ENCODE data around the gene SACM1L.

Gene SACM1L

DNA sequence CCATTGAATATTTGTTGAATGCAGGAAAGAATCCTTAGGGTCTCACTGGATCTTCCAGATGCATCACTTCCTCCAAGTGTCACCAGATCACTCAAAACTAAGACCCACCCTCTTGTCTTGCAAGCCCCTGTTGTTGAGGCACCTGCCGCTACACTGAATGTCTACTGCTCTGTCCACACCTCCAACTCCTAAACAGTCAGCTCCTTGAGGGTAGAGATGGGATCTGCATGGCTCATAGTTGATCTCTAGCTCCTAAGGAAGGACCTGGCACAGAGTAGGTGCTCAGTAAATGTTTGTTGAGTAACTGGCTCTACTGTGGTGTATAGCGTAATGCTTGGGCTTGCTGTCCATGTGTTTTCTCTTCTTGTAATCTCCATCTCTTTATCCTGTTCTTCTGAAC, 98.4 kb downstream of the SACM1L start (continued):
- TF ChIP-seq, protein P1, sequence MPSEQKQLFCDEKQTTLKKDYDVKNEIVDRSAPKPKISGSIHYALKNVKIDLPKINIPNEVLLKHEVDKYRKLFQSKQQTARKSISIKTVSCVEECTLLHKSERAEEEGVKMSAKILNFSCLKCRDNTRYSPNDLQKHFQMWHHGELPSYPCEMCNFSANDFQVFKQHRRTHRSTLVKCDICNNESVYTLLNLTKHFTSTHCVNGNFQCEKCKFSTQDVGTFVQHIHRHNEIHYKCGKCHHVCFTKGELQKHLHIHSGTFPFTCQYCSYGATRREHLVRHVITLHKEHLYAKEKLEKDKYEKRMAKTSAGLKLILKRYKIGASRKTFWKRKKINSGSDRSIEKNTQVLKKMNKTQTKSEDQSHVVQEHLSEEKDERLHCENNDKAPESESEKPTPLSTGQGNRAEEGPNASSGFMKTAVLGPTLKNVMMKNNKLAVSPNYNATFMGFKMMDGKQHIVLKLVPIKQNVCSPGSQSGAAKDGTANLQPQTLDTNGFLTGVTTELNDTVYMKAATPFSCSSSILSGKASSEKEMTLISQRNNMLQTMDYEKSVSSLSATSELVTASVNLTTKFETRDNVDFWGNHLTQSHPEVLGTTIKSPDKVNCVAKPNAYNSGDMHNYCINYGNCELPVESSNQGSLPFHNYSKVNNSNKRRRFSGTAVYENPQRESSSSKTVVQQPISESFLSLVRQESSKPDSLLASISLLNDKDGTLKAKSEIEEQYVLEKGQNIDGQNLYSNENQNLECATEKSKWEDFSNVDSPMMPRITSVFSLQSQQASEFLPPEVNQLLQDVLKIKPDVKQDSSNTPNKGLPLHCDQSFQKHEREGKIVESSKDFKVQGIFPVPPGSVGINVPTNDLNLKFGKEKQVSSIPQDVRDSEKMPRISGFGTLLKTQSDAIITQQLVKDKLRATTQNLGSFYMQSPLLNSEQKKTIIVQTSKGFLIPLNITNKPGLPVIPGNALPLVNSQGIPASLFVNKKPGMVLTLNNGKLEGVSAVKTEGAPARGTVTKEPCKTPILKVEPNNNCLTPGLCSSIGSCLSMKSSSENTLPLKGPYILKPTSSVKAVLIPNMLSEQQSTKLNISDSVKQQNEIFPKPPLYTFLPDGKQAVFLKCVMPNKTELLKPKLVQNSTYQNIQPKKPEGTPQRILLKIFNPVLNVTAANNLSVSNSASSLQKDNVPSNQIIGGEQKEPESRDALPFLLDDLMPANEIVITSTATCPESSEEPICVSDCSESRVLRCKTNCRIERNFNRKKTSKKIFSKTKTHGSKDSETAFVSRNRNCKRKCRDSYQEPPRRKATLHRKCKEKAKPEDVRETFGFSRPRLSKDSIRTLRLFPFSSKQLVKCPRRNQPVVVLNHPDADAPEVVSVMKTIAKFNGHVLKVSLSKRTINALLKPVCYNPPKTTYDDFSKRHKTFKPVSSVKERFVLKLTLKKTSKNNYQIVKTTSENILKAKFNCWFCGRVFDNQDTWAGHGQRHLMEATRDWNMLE (tag by site-specific recombination; conservative IDR thresholded peaks at IDR 0.05; ENCODE audit: low read depth), result no peak

DNA sequence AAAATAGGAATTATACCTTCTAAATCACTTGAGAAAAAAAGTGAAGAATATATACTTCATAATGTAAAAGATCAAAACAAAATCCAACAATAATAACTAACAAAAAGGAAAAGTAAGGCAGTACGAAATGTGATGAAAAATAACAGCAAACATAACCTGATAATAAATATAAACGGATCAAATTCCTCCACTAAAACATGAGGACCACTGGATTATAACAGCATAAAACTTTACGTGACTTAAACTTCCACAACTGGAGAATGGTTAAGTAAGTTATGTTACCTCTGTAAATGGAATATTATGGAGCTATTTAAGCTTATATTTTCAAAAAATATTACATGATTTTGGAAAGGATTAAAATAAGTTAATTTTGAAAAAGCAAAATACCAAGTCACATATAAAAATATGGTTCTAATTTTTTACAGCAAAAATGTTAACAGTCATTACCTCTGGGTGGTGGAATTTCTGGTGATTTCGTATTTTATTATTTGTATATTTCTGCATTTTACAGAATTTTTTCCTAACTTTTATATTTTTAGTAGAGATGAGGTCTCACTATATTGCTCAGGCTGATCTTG, 100.1 kb downstream of the SACM1L start:
- Histone ChIP-seq H3K9me3 (ENCODE audit: control insufficient read depth, insufficient read depth, low read depth, low read length) (no peaks in the 10 kb centered on the region), H3K27ac (ENCODE audit: extremely low read depth, low read depth, low read length) (no peak overlapping the region), H3K4me1 (ENCODE audit: control insufficient read depth, insufficient read depth, low read length) (no peaks in the 10 kb centered on the region), H3K36me3 (ENCODE audit: control insufficient read depth in 2 of 2, insufficient read depth in 1 of 2, low read length in 2 of 2) (no peaks in the 10 kb centered on the region), H3K4me3 (ENCODE audit: low read depth, low read length) (no peak overlapping the region)
- ChIA-PET CTCF (no interaction called here), POLR2A (no interaction called here)
- TF ChIP-seq SETDB1 (IDR thresholded peaks at IDR 0.05; ENCODE audit: insufficient read length, low read length), result peak; percentile 82
- TF ChIP-seq, protein P2, sequence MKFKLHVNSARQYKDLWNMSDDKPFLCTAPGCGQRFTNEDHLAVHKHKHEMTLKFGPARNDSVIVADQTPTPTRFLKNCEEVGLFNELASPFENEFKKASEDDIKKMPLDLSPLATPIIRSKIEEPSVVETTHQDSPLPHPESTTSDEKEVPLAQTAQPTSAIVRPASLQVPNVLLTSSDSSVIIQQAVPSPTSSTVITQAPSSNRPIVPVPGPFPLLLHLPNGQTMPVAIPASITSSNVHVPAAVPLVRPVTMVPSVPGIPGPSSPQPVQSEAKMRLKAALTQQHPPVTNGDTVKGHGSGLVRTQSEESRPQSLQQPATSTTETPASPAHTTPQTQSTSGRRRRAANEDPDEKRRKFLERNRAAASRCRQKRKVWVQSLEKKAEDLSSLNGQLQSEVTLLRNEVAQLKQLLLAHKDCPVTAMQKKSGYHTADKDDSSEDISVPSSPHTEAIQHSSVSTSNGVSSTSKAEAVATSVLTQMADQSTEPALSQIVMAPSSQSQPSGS (tag by site-specific recombination; IDR thresholded peaks at IDR 0.05; ENCODE audit: low read depth), result no peak

DNA sequence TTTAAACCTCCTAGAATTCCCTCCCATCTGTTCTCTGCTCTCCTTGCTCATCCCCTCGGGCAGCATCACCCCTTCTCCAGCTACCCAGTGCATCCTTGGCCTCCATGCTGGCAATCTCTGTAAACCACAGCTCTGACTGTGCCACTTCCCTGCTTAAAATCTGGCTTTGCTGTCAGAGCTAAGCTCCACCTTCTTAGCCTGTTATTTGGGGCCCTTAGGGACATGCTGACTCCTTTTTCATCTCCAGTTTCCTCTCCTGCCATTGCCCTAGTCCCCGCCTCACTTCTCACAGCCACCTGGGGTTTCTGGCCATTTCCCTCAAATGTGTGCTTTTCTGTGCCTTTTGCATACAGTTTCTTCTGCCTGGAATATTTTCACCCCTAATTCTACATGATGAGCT, 101.4 kb downstream of the SACM1L start:
- H3K4me3 ChIP-seq (ENCODE audit: low read depth, low read length), result no peak overlapping the region
- H3K9me3 ChIP-seq (ENCODE audit: control insufficient read depth, insufficient read depth, low read depth, low read length), result no peaks in the 10 kb centered on the region
- ChIA-PET CTCF (interaction anchor here (1.0 kb wide), 1 partner anchor 138 kb away, joined by 3 read pairs; no protein-coding TSS in a partner anchor), POLR2A (no interaction called here)
- H3K36me3 ChIP-seq (ENCODE audit: control insufficient read depth in 2 of 2, insufficient read depth in 1 of 2, low read length in 2 of 2), result no peaks in the 10 kb centered on the region
- TF ChIP-seq ZNF184 (tag by site-specific recombination; IDR thresholded peaks at IDR 0.05) (no peak), ZNF585B (tag by site-specific recombination; IDR thresholded peaks at IDR 0.05) (no peak), ZBTB17 (tag by site-specific recombination; IDR thresholded peaks at IDR 0.05) (no peak), TCF7L2 (IDR thresholded peaks at IDR 0.05; ENCODE audit: borderline replicate concordance, low read depth, low read length) (no peak), ZBTB48 (tag by site-specific recombination; IDR thresholded peaks at IDR 0.05) (no peak), ZFHX2 (tag by site-specific recombination; conservative IDR thresholded peaks at IDR 0.05) (no peak), ZNF202 (tag by site-specific recombination; IDR thresholded peaks at IDR 0.05; ENCODE audit: borderline replicate concordance) (no peak), SCRT2 (tag by site-specific recombination; IDR thresholded peaks at IDR 0.05) (no peak), ZXDB (tag by site-specific recombination; IDR thresholded peaks at IDR 0.05) (no peak), BCL11B (tag by site-specific recombination; IDR thresholded peaks at IDR 0.05; ENCODE audit: low read depth) (no peak), ZNF626 (tag by site-specific recombination; IDR thresholded peaks at IDR 0.05) (no peak), ZNF660 (tag by site-specific recombination; IDR thresholded peaks at IDR 0.05) (no peak), MZF1 (tag by site-specific recombination; IDR thresholded peaks at IDR 0.05; ENCODE audit: borderline replicate concordance) (no peak), GLI4 (tag by site-specific recombination; IDR thresholded peaks at IDR 0.05) (no peak), ZNF624 (tag by site-specific recombination; IDR thresholded peaks at IDR 0.05) (no peak), GLIS2 (tag by site-specific recombination; IDR thresholded peaks at IDR 0.05) (no peak), ZSCAN16 (tag by site-specific recombination; IDR thresholded peaks at IDR 0.05) (no peak)
- TF ChIP-seq, protein P3, sequence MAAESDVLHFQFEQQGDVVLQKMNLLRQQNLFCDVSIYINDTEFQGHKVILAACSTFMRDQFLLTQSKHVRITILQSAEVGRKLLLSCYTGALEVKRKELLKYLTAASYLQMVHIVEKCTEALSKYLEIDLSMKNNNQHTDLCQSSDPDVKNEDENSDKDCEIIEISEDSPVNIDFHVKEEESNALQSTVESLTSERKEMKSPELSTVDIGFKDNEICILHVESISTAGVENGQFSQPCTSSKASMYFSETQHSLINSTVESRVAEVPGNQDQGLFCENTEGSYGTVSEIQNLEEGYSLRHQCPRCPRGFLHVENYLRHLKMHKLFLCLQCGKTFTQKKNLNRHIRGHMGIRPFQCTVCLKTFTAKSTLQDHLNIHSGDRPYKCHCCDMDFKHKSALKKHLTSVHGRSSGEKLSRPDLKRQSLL (tag by site-specific recombination; IDR thresholded peaks at IDR 0.05), result no peak
- TF ChIP-seq, protein P4, sequence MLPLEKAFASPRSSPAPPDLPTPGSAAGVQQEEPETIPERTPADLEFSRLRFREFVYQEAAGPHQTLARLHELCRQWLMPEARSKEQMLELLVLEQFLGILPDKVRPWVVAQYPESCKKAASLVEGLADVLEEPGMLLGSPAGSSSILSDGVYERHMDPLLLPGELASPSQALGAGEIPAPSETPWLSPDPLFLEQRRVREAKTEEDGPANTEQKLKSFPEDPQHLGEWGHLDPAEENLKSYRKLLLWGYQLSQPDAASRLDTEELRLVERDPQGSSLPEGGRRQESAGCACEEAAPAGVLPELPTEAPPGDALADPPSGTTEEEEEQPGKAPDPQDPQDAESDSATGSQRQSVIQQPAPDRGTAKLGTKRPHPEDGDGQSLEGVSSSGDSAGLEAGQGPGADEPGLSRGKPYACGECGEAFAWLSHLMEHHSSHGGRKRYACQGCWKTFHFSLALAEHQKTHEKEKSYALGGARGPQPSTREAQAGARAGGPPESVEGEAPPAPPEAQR (tag by site-specific recombination; IDR thresholded peaks at IDR 0.05), result no peak
- H3K4me1 ChIP-seq (ENCODE audit: control insufficient read depth, insufficient read depth, low read length), result no peaks in the 10 kb centered on the region
- H3K27ac ChIP-seq (ENCODE audit: extremely low read depth, low read depth, low read length), result no peak overlapping the region

Measured in HEK293 (cell line).